Endothelial cell of umbilical vein (primary cell): Measurements from ENCODE around the gene PAX5.

Experiments
- CTCF ChIP-seq, 2 donors: IDR thresholded peaks; 1 replicate in 1 of 2; 2 replicates in 1 of 2; pipeline ENCODE4 v1.5.1; 2011; ENCODE audit warnings: low read length in 2 of 2, mild to moderate bottlenecking in 2 of 2, moderate library complexity in 2 of 2, control low read depth in 1 of 2, inconsistent platforms in 1 of 2, low read depth in 1 of 2; ENCODE audit not compliant: insufficient read depth in 1 of 2; ENCODE audit errors: extremely low read depth in 1 of 2
- MAX ChIP-seq: IDR thresholded peaks from 2 replicates; pipeline ENCODE4 v1.6.1; 2011; ENCODE audit not compliant: insufficient read depth, insufficient read length

DNA sequence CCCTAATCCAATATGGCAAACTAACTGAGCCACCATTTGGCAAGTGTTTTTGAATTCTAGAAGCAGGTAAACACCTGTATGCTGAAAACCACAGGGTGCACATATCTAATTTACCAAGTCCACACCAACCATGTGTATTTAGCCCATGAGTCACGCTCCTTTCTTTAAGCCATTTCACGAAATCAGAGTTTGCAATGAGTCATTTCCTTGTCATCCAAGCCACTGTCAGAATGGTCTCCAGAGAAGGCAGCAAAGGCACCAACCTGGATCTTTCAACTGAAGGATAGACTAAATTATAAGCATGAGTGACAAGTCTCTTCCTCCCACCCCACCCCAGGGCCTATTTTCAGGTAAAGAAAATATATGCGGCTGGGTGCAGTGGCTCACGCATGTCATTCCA lies 110.0 kb downstream of the PAX5 start:
- TF ChIP-seq MAX (no peak), CTCF (IDR thresholded peaks at IDR 0.05; ENCODE audit: extremely low read depth in 1 of 2, insufficient read depth in 1 of 2, low read depth in 1 of 2, low read length in 2 of 2) (no peak)
